Measurements from ENCODE around the gene SMIM24.

- TF ChIP-seq CTCF (conservative IDR thresholded peaks at IDR 0.05; ENCODE audit: low read length) (no peak), EZH2phosphoT487 (IDR thresholded peaks at IDR 0.05; ENCODE audit: borderline replicate concordance) (no peak)
Observed at GRCh38 chr19:3464587-3465235, 15.6 kb downstream of the SMIM24 start.
